Raji (cell line): Measurements from ENCODE around the gene KRTAP21-3.
"Not testable (repeated sequence)": the region's sequence is repeated elsewhere in the genome, so short reads cannot be mapped to it uniquely, and the experiment has no call there.

Experiments
- POLR2A ChIP-seq: IDR thresholded peaks from 2 replicates; pipeline ENCODE4 v1.6.1; 2011; ENCODE audit warnings: low read depth, low read length, control low read depth; ENCODE audit not compliant: insufficient read depth

The KRTAP21-3 gene, protein sequence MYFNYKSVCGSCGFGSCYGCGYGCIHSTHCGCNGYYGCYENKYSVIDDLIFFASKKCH

DNA sequence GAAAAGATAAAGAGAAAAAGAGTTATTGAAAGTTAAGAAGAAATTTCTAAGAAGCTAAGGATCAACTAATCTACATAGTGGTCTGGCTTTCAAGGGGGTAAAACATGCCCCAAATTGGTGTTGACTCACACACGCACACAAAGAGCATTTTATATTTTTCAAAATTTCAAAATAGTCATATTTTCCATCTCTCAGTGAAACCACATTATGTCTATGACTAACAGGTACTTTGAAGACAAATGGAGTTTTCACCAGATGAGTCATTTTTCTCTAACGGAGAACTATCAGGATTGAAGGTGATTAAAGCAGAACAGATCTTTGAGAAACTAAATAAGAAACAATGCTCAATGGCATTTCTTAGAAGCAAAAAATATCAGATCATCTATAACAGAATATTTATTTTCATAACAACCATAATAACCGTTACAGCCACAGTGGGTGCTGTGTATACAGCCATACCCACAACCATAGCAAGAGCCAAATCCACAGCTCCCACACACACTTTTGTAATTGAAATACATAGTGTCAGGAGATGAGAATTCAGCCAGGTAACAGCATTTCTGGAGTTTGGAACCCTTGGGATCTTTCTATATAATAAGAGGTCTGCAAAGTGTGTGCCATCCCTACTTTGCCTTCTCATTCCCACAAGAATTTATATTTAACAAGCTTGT, at the start of gene KRTAP21-3:
TSS of gene KRTAP21-3 (minus strand) at position 539 of the 671 bp plus-strand sequence. CDS start at position 521, 18 bp downstream.
- TF ChIP-seq POLR2A, result no peak

DNA sequence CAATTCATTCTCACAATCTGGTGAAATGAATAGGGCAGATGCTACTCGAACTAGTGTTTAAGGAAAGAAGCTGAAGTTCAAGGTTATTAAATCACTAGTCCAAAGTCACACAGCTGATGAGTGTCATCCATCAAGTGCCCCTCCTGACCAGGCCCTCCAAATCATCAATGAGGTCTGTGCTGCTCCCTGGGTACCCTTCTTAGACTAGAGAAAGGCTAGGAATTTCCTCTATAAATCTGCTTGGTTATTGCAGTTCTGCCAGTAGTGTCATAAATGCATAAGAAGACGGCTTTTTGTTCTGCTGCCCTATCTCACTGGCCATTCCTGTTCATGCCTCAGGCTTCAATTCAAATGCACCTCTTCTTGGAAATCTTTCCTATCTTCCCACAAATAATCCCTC, 42.2 kb upstream of the KRTAP21-3 start:
- TF ChIP-seq POLR2A, result no peak

DNA sequence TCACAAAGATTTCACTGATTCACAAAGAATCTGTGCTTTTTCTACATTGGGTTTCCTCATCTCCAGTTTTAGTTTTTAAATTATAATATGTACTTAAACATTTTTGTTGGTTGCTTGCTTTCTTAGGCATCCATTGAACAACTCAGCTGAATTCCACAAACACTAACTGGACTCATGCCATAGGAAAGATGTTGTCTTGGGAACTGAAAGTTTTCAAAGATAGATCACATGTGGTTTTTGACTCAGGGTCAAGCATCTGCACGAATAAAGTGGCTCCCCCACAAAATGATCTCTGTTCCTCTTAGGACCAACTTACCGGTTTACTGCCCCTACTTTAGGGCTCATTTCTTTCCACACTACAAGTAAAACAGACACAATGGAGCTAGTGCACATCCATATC, 39.7 kb upstream of the KRTAP21-3 start:
- TF ChIP-seq POLR2A, result no peak

DNA sequence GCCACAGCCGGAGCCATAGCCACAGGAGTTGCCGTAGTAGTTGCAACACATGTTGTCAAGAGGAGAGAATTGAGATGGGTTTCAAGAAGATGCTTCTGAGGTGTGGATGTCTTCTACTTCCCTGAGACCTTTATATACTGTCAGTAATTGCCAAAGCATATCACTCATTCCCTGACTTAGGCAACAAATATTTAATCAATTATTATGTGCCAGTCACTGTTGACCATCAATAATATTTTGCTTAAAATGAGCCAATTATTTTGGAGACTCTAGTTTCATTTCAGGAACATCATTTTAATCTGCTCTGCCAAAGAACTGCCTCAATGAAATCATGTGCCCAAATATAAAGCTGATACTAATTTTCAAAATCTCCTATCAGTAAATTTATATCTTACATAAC, 36.8 kb upstream of the KRTAP21-3 start, which contains the start of gene KRTAP21-1:
TSS of gene KRTAP21-1 (minus strand) at position 101 of the 400 bp plus-strand sequence. CDS start at position 51, 50 bp downstream.
- not testable (repeated sequence) for TF ChIP-seq POLR2A

DNA sequence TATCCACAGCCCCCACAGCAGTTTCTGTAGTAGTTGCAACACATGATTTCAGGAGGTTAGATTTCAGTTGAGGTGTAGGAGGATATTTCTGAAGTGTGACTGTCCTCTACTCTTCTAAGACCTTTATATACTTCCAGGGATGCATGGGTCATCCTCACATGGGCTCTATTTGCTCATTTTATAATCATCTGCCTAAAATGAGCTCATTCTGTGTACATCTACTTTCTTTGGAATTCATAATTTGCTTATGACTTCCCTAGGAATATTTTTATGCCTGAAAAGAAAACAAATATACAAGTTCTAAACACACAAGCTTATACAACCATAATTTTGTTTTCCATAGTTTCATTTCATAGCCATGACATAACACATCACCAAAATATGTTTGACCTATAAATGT, 28.6 kb upstream of the KRTAP21-3 start, which contains the start of gene KRTAP21-2:
TSS of gene KRTAP21-2 (minus strand) at position 101 of the 400 bp plus-strand sequence. CDS start at position 44, 57 bp downstream.
- TF ChIP-seq POLR2A, result no peak

DNA sequence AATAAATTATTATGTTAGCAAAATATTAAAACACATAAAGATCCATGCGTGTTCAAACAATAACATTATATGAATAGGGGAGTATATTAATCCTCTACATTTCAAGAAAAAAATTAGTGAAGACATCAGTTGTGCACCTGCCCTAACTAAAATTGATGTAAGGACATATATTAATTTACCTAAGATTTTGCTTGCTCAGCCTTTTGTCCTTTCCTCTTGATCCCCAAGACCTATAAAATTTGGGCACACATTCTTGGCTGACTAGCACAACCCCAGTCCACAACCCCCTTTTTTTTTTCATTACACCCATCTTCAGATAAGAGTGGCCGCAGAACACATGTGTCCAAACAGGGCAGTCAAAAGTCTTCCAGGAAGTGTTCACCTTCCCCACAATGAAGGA, 21.9 kb upstream of the KRTAP21-3 start:
- no peak for TF ChIP-seq POLR2A

DNA sequence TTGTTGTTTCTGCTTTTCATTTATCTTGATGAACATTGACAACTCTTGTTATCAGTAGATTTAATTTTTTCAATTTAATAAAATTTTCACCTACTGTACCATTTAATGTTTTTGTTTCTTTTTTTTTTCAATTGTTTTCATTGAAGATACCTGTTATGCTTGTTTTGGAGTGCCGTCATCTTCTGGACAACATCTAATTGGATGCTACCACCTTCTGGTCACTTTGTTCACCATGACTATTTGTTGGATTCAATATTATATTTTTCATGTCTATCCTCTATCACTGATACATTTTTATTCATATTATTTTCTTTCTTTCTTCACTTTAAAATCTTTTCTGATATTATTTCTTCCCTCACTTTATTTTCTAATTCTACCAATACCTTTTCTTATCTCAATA, 14.4 kb upstream of the KRTAP21-3 start:
- TF ChIP-seq POLR2A, result no peak

DNA sequence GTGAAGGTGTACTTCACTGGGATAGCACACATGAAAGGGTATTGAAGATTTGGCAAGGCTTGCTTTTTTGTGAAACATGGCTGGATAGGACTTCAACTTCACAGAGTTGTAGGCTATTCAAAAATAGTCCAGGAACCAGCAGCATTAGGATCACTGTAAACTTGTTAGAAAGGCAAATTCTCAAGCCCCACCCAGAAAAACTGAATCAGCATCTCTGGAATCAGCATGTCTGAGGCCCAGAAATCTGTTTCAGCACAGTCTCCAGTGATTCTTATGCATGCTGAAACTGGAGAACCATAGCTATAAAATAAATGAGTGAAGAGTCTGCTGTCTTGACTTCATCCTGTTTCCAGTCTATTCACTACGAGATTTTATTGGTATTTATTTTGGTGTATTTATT, 8.1 kb upstream of the KRTAP21-3 start:
- TF ChIP-seq POLR2A, result no peak

DNA sequence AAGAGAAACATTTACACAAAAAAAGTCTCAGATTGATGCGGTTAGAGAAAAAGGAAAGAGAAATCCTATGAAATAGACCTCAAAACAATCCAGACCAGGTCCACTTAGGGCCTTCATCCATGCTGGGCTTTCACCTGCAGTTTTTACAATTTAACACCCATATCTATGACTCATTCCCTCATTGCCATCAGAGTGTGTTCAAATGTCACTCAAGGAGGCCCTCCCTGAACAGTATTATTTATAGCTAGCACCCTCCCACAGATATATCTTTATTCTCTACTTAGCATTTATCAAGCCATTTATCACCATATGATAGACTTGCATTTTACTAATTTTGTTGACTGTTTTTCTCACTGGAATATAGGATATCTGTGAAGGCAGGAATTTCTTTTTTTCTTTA, 824 bp upstream of the KRTAP21-3 start:
- TF ChIP-seq POLR2A, result no peak

DNA sequence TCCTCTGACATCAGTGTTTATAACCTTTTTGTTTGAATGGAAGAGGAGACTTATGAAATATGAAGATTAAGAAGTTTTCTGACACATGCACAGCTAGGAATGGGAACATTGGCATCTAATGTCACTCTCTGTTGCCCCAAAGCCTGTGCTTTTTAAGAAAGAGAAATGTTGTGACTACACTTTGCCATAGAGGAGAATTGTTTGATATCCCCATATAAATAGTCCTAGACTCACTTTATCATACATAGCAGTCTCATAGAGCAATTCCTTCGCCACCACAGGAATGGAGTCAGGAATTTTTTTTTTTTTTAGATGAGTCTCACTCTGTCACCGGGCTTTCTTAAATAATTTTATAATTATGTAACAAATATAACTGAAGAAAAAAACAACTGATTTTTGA, 1.5 kb downstream of the KRTAP21-3 start:
- no peak for TF ChIP-seq POLR2A

DNA sequence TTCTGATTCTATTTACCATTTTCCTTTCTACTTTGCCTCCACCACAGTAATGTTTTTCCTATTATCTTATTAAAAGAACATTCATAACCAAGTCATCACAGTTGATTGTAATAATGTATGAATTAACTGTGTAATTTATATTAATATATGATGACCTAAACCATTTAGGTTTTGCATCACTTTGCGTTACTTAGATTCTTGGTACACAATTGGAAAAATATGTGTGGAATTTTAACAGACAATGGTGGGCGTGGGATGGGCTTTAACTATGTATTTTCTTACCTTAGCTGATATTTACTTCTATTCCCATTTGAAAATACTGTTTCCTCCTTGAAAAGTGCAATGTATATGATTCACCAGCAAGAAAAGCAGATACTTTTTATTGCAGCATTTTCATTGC, 3.6 kb downstream of the KRTAP21-3 start:
- no peak for TF ChIP-seq POLR2A

DNA sequence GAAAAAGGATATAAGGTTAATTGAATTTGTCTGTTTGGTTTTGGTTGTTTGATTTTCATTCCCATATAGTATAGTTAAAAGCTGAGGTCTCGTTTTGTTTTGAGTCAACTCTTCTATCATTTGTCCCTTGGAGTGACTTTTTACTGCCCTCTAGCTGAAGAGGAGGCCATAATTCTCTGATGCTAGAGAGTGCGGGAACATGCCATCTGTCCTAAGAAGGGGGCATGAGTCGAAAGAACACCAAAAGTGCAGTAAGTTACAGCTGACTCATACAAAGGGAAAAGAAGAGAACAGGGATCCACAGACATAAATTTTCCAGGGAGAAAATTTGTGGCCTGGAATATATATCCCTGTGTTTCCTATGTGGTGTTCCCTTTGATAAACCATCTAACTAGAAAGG, 4.1 kb downstream of the KRTAP21-3 start:
- no peak for TF ChIP-seq POLR2A

DNA sequence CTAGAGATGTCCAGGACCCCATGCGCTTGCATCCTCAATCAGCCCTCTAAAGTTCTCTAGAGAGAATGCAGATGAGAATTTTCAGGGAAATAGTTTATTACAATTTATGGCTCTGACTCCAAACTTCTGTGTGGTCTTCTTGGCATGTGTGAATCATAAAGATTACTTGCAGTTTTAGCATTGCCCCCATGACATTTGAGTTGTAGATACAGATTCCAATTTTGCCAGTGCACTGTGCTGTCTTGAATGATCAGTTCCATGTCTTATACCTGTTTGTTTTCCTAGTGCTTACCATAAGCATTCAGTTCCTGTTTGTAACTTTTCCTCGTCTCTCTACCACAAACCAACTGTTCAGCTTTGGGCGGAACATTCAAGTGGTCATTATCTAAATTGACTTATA, 4.8 kb downstream of the KRTAP21-3 start:
- TF ChIP-seq POLR2A, result no peak

DNA sequence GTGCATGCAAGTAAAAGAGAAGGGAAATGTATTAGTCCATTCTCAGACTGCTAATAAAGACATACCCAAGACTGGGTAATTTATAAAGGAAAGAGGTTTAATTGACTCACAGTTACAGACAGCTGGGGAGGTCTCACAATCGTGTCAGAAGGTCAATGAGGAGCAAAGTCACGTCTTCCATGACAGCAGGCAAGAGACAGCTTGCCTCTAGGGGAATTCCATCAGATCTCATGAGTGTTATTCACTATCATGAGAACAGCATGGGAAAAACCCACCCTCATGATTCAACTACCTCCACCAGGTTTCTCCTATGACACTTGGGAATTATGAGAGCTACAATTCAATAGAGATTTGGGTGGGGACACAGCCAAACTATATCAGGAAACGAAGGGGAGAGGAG, 8.1 kb downstream of the KRTAP21-3 start:
- no peak for TF ChIP-seq POLR2A

DNA sequence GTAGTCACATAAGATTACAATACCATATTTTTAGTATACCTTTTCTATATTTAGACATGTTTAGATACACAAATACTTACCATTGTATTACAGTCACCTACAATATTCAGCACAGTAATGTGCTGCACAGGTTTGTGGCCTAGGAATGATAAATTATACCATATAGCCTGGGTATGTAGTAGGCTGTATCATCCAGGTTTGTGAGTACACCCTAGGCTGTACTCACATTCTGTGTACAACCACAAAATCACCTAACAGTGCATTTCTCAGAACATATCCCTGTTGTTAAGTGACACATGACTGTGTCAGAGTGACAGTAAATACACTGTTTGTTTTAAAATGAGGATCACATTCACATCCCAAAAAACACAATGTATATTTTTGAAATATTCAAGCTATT, 11.2 kb downstream of the KRTAP21-3 start:
- no peak for TF ChIP-seq POLR2A

DNA sequence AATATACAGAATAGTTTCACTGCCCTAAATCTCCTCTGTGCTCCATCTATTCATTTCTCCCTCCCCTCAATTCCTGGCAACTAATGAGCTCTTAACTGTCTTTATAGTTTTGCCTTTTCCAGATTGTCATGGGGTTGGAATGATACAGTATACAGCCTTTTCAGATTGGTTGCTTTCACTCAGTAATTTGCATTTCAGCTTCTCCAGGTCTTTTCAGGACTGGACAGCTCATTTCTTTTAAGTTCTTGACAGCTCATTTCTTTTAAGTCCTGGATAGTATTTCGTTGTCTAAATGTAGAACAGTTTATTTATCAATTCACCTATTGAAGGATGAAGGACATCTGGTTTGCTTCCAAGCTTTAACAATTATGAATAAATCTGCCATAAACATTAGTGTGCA, 22.6 kb downstream of the KRTAP21-3 start:
- TF ChIP-seq POLR2A, result no peak

DNA sequence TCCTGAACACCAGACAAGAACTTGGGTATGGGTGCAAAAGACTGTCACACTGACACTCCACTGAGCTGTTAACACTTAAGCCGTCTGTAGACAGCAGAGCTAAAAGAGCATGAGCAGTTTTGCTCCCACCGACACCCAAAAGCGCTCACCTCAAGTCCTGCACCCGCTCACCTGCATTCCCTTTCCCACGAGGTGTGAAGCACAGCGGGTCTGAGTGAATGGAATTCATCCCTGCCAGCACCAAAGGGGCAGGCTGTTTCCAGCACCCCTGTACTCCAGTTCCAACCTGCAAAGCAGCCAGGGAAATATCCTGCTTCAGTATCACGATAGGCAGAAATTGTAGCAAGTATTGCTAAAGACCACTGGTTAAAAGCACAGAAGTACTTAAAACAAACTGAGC, 28.8 kb downstream of the KRTAP21-3 start:
- TF ChIP-seq POLR2A, result no peak
